CD4-positive, alpha-beta T cell treated with Interleukin-4 for 1 hour (primary cell): Measurements from ENCODE around the gene PCSK7.

Experiments
- DNase-seq, 2 donors: peaks; one replicate each; pipeline ENCODE4 v3.0.0-alpha.2; 2020 to 2022

PCSK7 gene

GRCh38 chr11:117180661-117181585 lies 51.0 kb downstream of the PCSK7 start:
- peak; percentile 71 to 74 for DNase-seq

- no peak for DNase-seq
Measured at GRCh38 chr11:117180020-117180419, 51.9 kb downstream of the PCSK7 start.

GRCh38 chr11:117179048-117179999 lies 52.5 kb downstream of the PCSK7 start:
- peak; percentile 48 to 50 for DNase-seq

- peak; percentile 88 to 90 for DNase-seq
Measured at GRCh38 chr11:117178210-117179034, 53.5 kb downstream of the PCSK7 start, which contains the start of gene SIDT2. Gene SIDT2 (plus strand): TSS chr11:117178743. CDS start chr11:117179264, 521 bp downstream.

- no peak for DNase-seq
Measured at GRCh38 chr11:117177534-117178209, 54.2 kb downstream of the PCSK7 start.

GRCh38 chr11:117176186-117176585 lies 55.7 kb downstream of the PCSK7 start:
- DNase-seq, result no peak

- DNase-seq, result no peak
Measured at GRCh38 chr11:117175781-117176180, 56.1 kb downstream of the PCSK7 start.

GRCh38 chr11:117175104-117175503 lies 56.8 kb downstream of the PCSK7 start:
- DNase-seq, result no peak

GRCh38 chr11:117172724-117173421 lies 59.0 kb downstream of the PCSK7 start:
- no peak for DNase-seq

GRCh38 chr11:117171404-117172061 lies 60.3 kb downstream of the PCSK7 start:
- DNase-seq, result no peak

GRCh38 chr11:117171007-117171403 lies 60.9 kb downstream of the PCSK7 start:
- DNase-seq, result no peak

GRCh38 chr11:117170210-117170609 lies 61.7 kb downstream of the PCSK7 start:
- no peak for DNase-seq

- DNase-seq, result no peak
Measured at GRCh38 chr11:117169736-117170135, 62.1 kb downstream of the PCSK7 start.

- DNase-seq, result no peak
Measured at GRCh38 chr11:117166491-117166890, 65.4 kb downstream of the PCSK7 start.

- DNase-seq, result no peak
Measured at GRCh38 chr11:117160826-117161225, 71.0 kb downstream of the PCSK7 start.

GRCh38 chr11:117159892-117160291 lies 72.0 kb downstream of the PCSK7 start:
- DNase-seq, result no peak

- DNase-seq, result no peak
Measured at GRCh38 chr11:117157507-117157906, 74.4 kb downstream of the PCSK7 start.

- DNase-seq, result no peak
Measured at GRCh38 chr11:117154468-117154867, 77.4 kb downstream of the PCSK7 start.
